Panc1 (cell line): Measurements from ENCODE around the gene HLA-B. TPM values are rescaled to one million over a fixed set of nuclear protein-coding genes. Genes with fewer than 3 reads are reported as not detected.

Source experiments
- ATAC-seq: fragments of 200-7000 bp; cut with Tn5 transposase; 2 replicates; pipeline ENCODE4 v1.9.1; 2020; ENCODE audit warnings: mild to moderate bottlenecking, moderate library complexity
- BruUV-seq: library from RNA; stranded (reverse); fragments of 400-500 nt; replicated peaks from 2 replicates; lab custom pipeline; 2021; lab: Mats Ljungman, UMichigan
- CTCF ChIA-PET: fragments of 300-600 bp; sonication (Branson Sonifier 250); formaldehyde crosslinking; loops from one replicate; lab custom pipeline; 2022; ENCODE audit warnings: antibody characterized with exemption; lab: Charles Lee
- POLR2A ChIA-PET: fragments of 300-600 bp; sonication (Branson Sonifier 250); formaldehyde crosslinking; loops from one replicate; lab custom pipeline; 2022; ENCODE audit warnings: antibody characterized with exemption; lab: Charles Lee
- DNase-seq: peaks from one replicate; pipeline ENCODE4 v3.0.0-alpha.2; 2010; ENCODE audit warnings: low read depth, low spot score
- H3K27ac ChIP-seq: 2 replicates; pipeline ENCODE4 v1.5.1; 2011; ENCODE audit warnings: mild to moderate bottlenecking, low read length, inconsistent platforms
- H3K27me3 ChIP-seq: fragments of 200-500 bp; sonication (Bioruptor generic); 2 replicates; pipeline ENCODE4 v1.6.0; 2014; ENCODE audit warnings: low read length, inconsistent platforms; ENCODE audit not compliant: control insufficient read depth, insufficient read depth
- H3K36me3 ChIP-seq: fragments of 200-500 bp; sonication (Bioruptor generic); 2 replicates; pipeline ENCODE4 v1.5.1; 2014; ENCODE audit warnings: inconsistent platforms, mild to moderate bottlenecking, low read length, moderate library complexity; ENCODE audit not compliant: control insufficient read depth, insufficient read depth
- H3K4me1 ChIP-seq: 2 replicates; pipeline ENCODE4 v1.5.1; 2011; ENCODE audit warnings: inconsistent platforms, mild to moderate bottlenecking, low read length, moderate library complexity; ENCODE audit not compliant: control insufficient read depth, insufficient read depth
- H3K4me3 ChIP-seq, 2 experiments: 2 replicates each; pipeline ENCODE4 v1.5.1; 2011 to 2012; ENCODE audit warnings: low read depth in 2 of 2, low read length in 2 of 2, mild to moderate bottlenecking in 2 of 2, inconsistent platforms in 1 of 2, moderate library complexity in 1 of 2
- H3K9me3 ChIP-seq: fragments of 200-500 bp; sonication (Bioruptor generic); 2 replicates; pipeline ENCODE4 v1.5.1; 2014; ENCODE audit warnings: low read depth, mild to moderate bottlenecking, inconsistent platforms, low read length, moderate library complexity; ENCODE audit not compliant: control insufficient read depth, insufficient read depth
- POLR2AphosphoS5 ChIP-seq: IDR thresholded peaks from 2 replicates; pipeline ENCODE4 v1.6.1; 2012; ENCODE audit warnings: mild to moderate bottlenecking, low read depth, low read length, moderate library complexity
- SIN3A ChIP-seq: IDR thresholded peaks from 2 replicates; pipeline ENCODE4 v1.6.1; 2012; ENCODE audit warnings: low read depth, mild to moderate bottlenecking, low read length, moderate library complexity, borderline replicate concordance; ENCODE audit not compliant: insufficient read depth
- TCF7L2 ChIP-seq: IDR thresholded peaks from 2 replicates; pipeline ENCODE4 v1.6.1; 2011; ENCODE audit warnings: mild to moderate bottlenecking, low read depth, low read length, inconsistent platforms
- in situ Hi-C: cut with HindIII; loops from 2 replicates; pipeline ENCODE4 v1.10.0; 2016; ENCODE audit warnings: low sequenced_read_pairs, low pct_unique_long_range_greater_than_20kb
- intact Hi-C: fragments of 100-400 bp; cut with micrococcal nuclease; formaldehyde crosslinking; loops from one replicate; pipeline ENCODE4 v1.10.0; 2022; ENCODE audit not compliant: unreplicated experiment
- total RNA-seq: library from RNA; stranded (reverse); gene quantifications from one replicate; pipeline ENCODE4 v1.2.1, GENCODE V29; 2021; ENCODE audit not compliant: unreplicated experiment
- TF ChIP-seq, protein P1 (sequence below): fragments of 450-650 bp; IDR thresholded peaks from 2 replicates; pipeline ENCODE4 v1.5.1; 2017; ENCODE audit warnings: mild to moderate bottlenecking
- TF ChIP-seq, protein P2 (sequence below), 2 experiments: IDR thresholded peaks; 2 replicates each; pipeline ENCODE4 v1.6.1; 2011 to 2012; ENCODE audit warnings: low read depth in 2 of 2, control low read depth in 1 of 2, low read length in 1 of 2, mild to moderate bottlenecking in 1 of 2, moderate library complexity in 1 of 2; ENCODE audit not compliant: insufficient read depth in 1 of 2

HLA-B gene
- total RNA-seq, 1 experiment from 2014 or later: 191 TPM

DNA sequence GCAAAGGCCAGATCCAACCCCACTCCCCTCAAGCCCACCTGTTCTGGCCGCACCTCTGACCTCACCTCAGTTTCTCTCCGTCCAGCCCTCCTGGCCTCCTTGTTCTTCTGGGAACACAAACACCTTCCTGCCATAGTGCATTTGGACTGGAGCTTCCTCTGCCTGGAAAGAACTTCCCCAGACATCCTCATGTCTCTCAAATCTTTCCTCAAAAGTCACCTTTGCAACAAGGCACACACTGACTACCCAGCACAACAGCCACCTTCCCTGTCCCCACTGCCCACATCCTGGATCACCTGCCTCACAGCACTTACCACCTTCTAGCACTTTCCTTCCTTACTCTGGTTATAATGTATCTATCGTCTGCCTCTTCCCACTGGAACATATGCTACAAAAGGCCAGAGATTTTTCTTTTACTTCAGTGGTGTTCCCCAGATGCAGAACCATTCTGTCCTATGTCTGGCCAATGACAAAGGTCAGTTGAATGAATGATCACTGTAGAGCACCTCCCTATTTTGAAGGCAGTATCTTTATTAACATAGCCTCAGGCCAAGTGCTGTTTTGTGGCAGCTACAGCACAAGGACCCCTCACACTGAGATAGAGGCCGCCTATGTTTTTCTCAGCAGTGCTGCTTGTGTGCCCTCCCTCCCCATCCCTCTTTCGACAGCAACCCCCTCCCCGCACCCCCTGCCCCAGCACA lies 4.1 kb downstream of the HLA-B start:
- no TSS peak for BruUV-seq
- intact Hi-C loops: loop anchor here (2.0 kb wide), 1 partner anchor 84 kb away; no protein-coding TSS in a partner anchor
- no peak overlapping the region for H3K27ac ChIP-seq
- ChIA-PET CTCF (no interaction called here), POLR2A (no interaction called here)
- TF ChIP-seq, protein P1, sequence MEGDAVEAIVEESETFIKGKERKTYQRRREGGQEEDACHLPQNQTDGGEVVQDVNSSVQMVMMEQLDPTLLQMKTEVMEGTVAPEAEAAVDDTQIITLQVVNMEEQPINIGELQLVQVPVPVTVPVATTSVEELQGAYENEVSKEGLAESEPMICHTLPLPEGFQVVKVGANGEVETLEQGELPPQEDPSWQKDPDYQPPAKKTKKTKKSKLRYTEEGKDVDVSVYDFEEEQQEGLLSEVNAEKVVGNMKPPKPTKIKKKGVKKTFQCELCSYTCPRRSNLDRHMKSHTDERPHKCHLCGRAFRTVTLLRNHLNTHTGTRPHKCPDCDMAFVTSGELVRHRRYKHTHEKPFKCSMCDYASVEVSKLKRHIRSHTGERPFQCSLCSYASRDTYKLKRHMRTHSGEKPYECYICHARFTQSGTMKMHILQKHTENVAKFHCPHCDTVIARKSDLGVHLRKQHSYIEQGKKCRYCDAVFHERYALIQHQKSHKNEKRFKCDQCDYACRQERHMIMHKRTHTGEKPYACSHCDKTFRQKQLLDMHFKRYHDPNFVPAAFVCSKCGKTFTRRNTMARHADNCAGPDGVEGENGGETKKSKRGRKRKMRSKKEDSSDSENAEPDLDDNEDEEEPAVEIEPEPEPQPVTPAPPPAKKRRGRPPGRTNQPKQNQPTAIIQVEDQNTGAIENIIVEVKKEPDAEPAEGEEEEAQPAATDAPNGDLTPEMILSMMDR: no peak
- TF ChIP-seq POLR2AphosphoS5: no peak
- TF ChIP-seq TCF7L2: no peak
- no peak overlapping the region for H3K4me3 ChIP-seq
- no peak for DNase-seq
- no peak for ATAC-seq
- in situ Hi-C loops: no loop called here
- H3K4me1 ChIP-seq: 0 out of 2 replicates have a peak, but pooled peaks cover 4% of the 10 kb centered on the region
- no peaks in the 10 kb centered on the region; the same call in none of the 2 replicates for H3K27me3 ChIP-seq
- no peaks in the 10 kb centered on the region for H3K9me3 ChIP-seq
- H3K36me3 ChIP-seq: no peaks in the 10 kb centered on the region

DNA sequence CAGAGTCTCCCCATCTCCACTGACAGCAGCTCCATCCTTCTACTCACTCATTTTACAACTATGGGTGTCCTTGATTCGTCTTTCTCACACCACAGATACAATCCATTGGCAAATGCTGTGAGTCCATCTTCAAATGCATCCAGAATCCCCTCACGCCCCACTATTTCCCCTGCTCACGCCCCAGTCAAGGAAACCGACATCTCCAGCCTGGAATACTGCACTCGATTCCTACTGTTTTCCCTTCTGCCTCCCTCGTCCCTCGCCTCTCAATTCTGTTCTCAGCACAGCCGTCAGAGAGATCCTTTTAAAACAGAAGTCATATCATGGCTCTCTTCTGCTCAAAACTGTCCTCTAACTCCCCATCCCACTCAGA lies 4.7 kb downstream of the HLA-B start:
- no TSS peak for BruUV-seq
- Histone ChIP-seq H3K27me3 (no peaks in the 10 kb centered on the region; the same call in none of the 2 replicates), H3K27ac (no peak overlapping the region), H3K36me3 (no peaks in the 10 kb centered on the region), H3K4me1 (0 out of 2 replicates have a peak, but pooled peaks cover under 1% of the 10 kb centered on the region), H3K9me3 (no peaks in the 10 kb centered on the region), H3K4me3 (no peak overlapping the region)
- in situ Hi-C loops (no loop called here), intact Hi-C loops (loop anchor here (2.0 kb wide), 1 partner anchor 83 kb away; no protein-coding TSS in a partner anchor)
- ChIA-PET CTCF (no interaction called here), POLR2A (no interaction called here)
- no peak for ATAC-seq
- TF ChIP-seq, protein P2, sequence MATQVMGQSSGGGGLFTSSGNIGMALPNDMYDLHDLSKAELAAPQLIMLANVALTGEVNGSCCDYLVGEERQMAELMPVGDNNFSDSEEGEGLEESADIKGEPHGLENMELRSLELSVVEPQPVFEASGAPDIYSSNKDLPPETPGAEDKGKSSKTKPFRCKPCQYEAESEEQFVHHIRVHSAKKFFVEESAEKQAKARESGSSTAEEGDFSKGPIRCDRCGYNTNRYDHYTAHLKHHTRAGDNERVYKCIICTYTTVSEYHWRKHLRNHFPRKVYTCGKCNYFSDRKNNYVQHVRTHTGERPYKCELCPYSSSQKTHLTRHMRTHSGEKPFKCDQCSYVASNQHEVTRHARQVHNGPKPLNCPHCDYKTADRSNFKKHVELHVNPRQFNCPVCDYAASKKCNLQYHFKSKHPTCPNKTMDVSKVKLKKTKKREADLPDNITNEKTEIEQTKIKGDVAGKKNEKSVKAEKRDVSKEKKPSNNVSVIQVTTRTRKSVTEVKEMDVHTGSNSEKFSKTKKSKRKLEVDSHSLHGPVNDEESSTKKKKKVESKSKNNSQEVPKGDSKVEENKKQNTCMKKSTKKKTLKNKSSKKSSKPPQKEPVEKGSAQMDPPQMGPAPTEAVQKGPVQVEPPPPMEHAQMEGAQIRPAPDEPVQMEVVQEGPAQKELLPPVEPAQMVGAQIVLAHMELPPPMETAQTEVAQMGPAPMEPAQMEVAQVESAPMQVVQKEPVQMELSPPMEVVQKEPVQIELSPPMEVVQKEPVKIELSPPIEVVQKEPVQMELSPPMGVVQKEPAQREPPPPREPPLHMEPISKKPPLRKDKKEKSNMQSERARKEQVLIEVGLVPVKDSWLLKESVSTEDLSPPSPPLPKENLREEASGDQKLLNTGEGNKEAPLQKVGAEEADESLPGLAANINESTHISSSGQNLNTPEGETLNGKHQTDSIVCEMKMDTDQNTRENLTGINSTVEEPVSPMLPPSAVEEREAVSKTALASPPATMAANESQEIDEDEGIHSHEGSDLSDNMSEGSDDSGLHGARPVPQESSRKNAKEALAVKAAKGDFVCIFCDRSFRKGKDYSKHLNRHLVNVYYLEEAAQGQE (IDR thresholded peaks at IDR 0.05; ENCODE audit: insufficient read depth in 1 of 2, low read depth in 2 of 2, low read length in 1 of 2): no peak
- TF ChIP-seq POLR2AphosphoS5: no peak
- TF ChIP-seq TCF7L2: no peak
- no peak for TF ChIP-seq SIN3A
- TF ChIP-seq, protein P1: no peak
- no peak for DNase-seq
